ENCODE measurements around the gene VAC14.
"Not testable (repeated sequence)": the region's sequence is repeated elsewhere in the genome, so short reads cannot be mapped to it uniquely, and the experiment has no call there.

VAC14 gene

GRCh38 chr16:70800781-70801480, at the start of gene VAC14:
VAC14 (minus strand) TSS chr16:70801158; CDS start chr16:70800900, 258 bp downstream.
- Mint-ChIP-seq H3K4me3 (peak within 1 kb of the TSS; percentile 94), H3K36me3 (ENCODE audit: low read depth) (peaks cover 13% of the 10 kb centered on the region), H3K4me1 (peaks cover 22% of the 10 kb centered on the region), H3K27me3 (ENCODE audit: low read depth, poor library complexity) (peaks cover 45% of the 10 kb centered on the region), H3K27ac (peak within 1 kb of the TSS; percentile 85), H3K9me3 (peaks cover 10% of the 10 kb centered on the region)
- DNase-seq, result peak; percentile 96
- TF ChIP-seq CTCF (IDR thresholded peaks at IDR 0.05), result no peak

GRCh38 chr16:70823498-70824118, 22.6 kb upstream of the VAC14 start:
- H3K4me3 Mint-ChIP-seq; H3K4me1 Mint-ChIP-seq; H3K27ac Mint-ChIP-seq; H3K9me3 Mint-ChIP-seq; DNase-seq; H3K36me3 Mint-ChIP-seq (ENCODE audit: low read depth): not testable (repeated sequence)
- H3K27me3 Mint-ChIP-seq (ENCODE audit: low read depth, poor library complexity), result peaks cover 14% of the 10 kb centered on the region

- not testable (repeated sequence) for DNase-seq; H3K4me1 Mint-ChIP-seq; H3K27ac Mint-ChIP-seq; H3K9me3 Mint-ChIP-seq; H3K36me3 Mint-ChIP-seq (ENCODE audit: low read depth); H3K4me3 Mint-ChIP-seq
- H3K27me3 Mint-ChIP-seq (ENCODE audit: low read depth, poor library complexity), result peaks cover 17% of the 10 kb centered on the region
These were observed 21.8 kb upstream of the VAC14 start for GRCh38 chr16:70822734-70823133.

- H3K4me3 Mint-ChIP-seq; DNase-seq; H3K9me3 Mint-ChIP-seq; H3K27ac Mint-ChIP-seq; H3K4me1 Mint-ChIP-seq; H3K36me3 Mint-ChIP-seq (ENCODE audit: low read depth): not testable (repeated sequence)
- peaks cover 12% of the 10 kb centered on the region for H3K27me3 Mint-ChIP-seq (ENCODE audit: low read depth, poor library complexity)
These were observed 17.1 kb upstream of the VAC14 start for GRCh38 chr16:70818088-70818487.

GRCh38 chr16:70809392-70810060, 8.6 kb upstream of the VAC14 start:
- H3K4me3 Mint-ChIP-seq, result no peak overlapping the region
- no peaks in the 10 kb centered on the region for H3K36me3 Mint-ChIP-seq (ENCODE audit: low read depth)
- no peaks in the 10 kb centered on the region for H3K4me1 Mint-ChIP-seq
- H3K27me3 Mint-ChIP-seq (ENCODE audit: low read depth, poor library complexity), result peaks cover 59% of the 10 kb centered on the region
- H3K9me3 Mint-ChIP-seq, result peaks cover 2% of the 10 kb centered on the region
- no peak for TF ChIP-seq CTCF (IDR thresholded peaks at IDR 0.05)
- DNase-seq, result no peak
- H3K27ac Mint-ChIP-seq, result peak overlapping the region; percentile 32

GRCh38 chr16:70808371-70808770, 7.4 kb upstream of the VAC14 start:
- H3K27ac Mint-ChIP-seq, result no peak overlapping the region
- H3K4me1 Mint-ChIP-seq, result no peaks in the 10 kb centered on the region
- H3K9me3 Mint-ChIP-seq, result peaks cover 10% of the 10 kb centered on the region
- peaks cover 69% of the 10 kb centered on the region for H3K27me3 Mint-ChIP-seq (ENCODE audit: low read depth, poor library complexity)
- H3K36me3 Mint-ChIP-seq (ENCODE audit: low read depth), result no peaks in the 10 kb centered on the region
- H3K4me3 Mint-ChIP-seq, result no peak overlapping the region
- DNase-seq, result no peak
- TF ChIP-seq CTCF (IDR thresholded peaks at IDR 0.05), result no peak

- Mint-ChIP-seq H3K27me3 (ENCODE audit: low read depth, poor library complexity) (peaks cover 80% of the 10 kb centered on the region), H3K36me3 (ENCODE audit: low read depth) (no peaks in the 10 kb centered on the region), H3K27ac (no peak overlapping the region), H3K4me3 (no peak overlapping the region), H3K4me1 (no peaks in the 10 kb centered on the region), H3K9me3 (peaks cover 10% of the 10 kb centered on the region)
- TF ChIP-seq CTCF (IDR thresholded peaks at IDR 0.05), result no peak
- no peak for DNase-seq
These were observed 4.8 kb upstream of the VAC14 start for GRCh38 chr16:70805787-70806186.

Data from nephron progenitor cell (in vitro differentiated cells).